Measurements from ENCODE around the gene PRPF38A. TPM values are rescaled to one million over a fixed set of nuclear protein-coding genes. Genes with fewer than 3 reads are reported as not detected.

The PRPF38A gene
- total and polyA plus RNA-seq, 2 of the 4 experiments (the other 2 are of a cell fraction): 19.0 to 23.5 TPM

GRCh38 chr1:52414942-52415341 is 10.5 kb downstream of the PRPF38A start:
- Histone ChIP-seq H3K56ac (ENCODE audit: extremely low read depth, insufficient read depth, low read length) (no peak overlapping the region), H3K27ac (ENCODE audit: insufficient read depth, low read length) (no peak overlapping the region), H2AFZ (replicated peaks; ENCODE audit: low read length, poor library complexity) (no peak overlapping the region), H3K79me1 (ENCODE audit: low read depth in 1 of 2, low read length in 2 of 2) (peaks cover 8 to 13% of the 10 kb centered on the region in 2 experiments; a peak in 2 of 4 replicates), H3K36me3 (ENCODE audit: control insufficient read depth, insufficient read depth, low read length) (peaks cover 52% of the 10 kb centered on the region), H3K18ac (ENCODE audit: low read depth, low read length) (no peak overlapping the region), H2BK5ac (ENCODE audit: low read depth, low read length, poor library complexity, severe bottlenecking) (no peak overlapping the region), H4K91ac (ENCODE audit: insufficient read depth, low read depth, low read length) (no peak overlapping the region), H3K9me1 (ENCODE audit: insufficient read depth, low read length) (no peaks in the 10 kb centered on the region), H3K9ac (ENCODE audit: low read depth, low read length) (no peak overlapping the region), H3K4me1 (ENCODE audit: control insufficient read depth, insufficient read depth, low read length) (no peaks in the 10 kb centered on the region), H2AK9ac (replicated peaks; ENCODE audit: low read depth, low read length, poor library complexity) (no peak overlapping the region), H4K20me1 (ENCODE audit: insufficient read depth, low read length) (no peaks in the 10 kb centered on the region), H2BK120ac (ENCODE audit: low read depth, low read length) (no peak overlapping the region), H3K4me2 (ENCODE audit: low read depth, low read length) (no peak overlapping the region), H3K14ac (replicated peaks; ENCODE audit: low read depth, low read length) (no peak overlapping the region), H4K5ac (ENCODE audit: low read depth, low read length) (no peak overlapping the region), H2BK20ac (ENCODE audit: low read depth, low read length) (no peak overlapping the region), H4K8ac (ENCODE audit: low read depth in 2 of 2, low read length in 2 of 2) (no peak overlapping the region), H3K4ac (ENCODE audit: low read depth, low read length) (no peak overlapping the region), H3K9me3 (ENCODE audit: control insufficient read depth, insufficient read depth, low read length) (no peaks in the 10 kb centered on the region), H3K4me3 (ENCODE audit: insufficient read depth, low read depth, low read length) (no peak overlapping the region), H2AK5ac (ENCODE audit: low read depth, low read length) (no peak overlapping the region), H3K23ac (ENCODE audit: low read depth, low read length) (no peak overlapping the region), H2BK15ac (ENCODE audit: low read depth, low read length) (no peak overlapping the region), H3K27me3 (ENCODE audit: control insufficient read depth, insufficient read depth, low read length) (no peaks in the 10 kb centered on the region)
- TF ChIP-seq ELK1 (IDR thresholded peaks at IDR 0.05; ENCODE audit: borderline replicate concordance, low read depth, low read length): no peak
- no peak for TF ChIP-seq USF2 (IDR thresholded peaks at IDR 0.05; ENCODE audit: low read depth, low read length)
- TF ChIP-seq CHD1 (IDR thresholded peaks at IDR 0.05; ENCODE audit: low read depth, low read length): no peak
- no TSS peak for BruUV-seq (replicated peaks)
- ATAC-seq (ENCODE audit: low read depth): no peak
- in situ Hi-C loops (cut with MboI; ENCODE audit: low sequenced_read_pairs): no loop called here
- intact Hi-C loops (cut with micrococcal nuclease): no loop called here
- dilution Hi-C loops (cut with HindIII; ENCODE audit: low sequenced_read_pairs, unreplicated experiment): no loop called here
- CTCF ChIA-PET: interaction anchor here (1.6 kb wide), 1 partner anchor 10 kb away, joined by 4 read pairs; no protein-coding TSS in a partner anchor
- POLR2A ChIA-PET (ENCODE audit: unreplicated experiment): interaction anchor here (0.6 kb wide), 1 partner anchor 83 kb away, joined by 3 read pairs; no protein-coding TSS in a partner anchor
- DNase-seq: no peak
